ENCODE data around the gene MTFR1L. TPM values are rescaled to one million over a fixed set of nuclear protein-coding genes. Genes with fewer than 3 reads are reported as not detected.

MTFR1L gene
- total RNA-seq, 3 donors from 2014 or later = 71.6 to 79.2 (median 75.4) TPM

DNA sequence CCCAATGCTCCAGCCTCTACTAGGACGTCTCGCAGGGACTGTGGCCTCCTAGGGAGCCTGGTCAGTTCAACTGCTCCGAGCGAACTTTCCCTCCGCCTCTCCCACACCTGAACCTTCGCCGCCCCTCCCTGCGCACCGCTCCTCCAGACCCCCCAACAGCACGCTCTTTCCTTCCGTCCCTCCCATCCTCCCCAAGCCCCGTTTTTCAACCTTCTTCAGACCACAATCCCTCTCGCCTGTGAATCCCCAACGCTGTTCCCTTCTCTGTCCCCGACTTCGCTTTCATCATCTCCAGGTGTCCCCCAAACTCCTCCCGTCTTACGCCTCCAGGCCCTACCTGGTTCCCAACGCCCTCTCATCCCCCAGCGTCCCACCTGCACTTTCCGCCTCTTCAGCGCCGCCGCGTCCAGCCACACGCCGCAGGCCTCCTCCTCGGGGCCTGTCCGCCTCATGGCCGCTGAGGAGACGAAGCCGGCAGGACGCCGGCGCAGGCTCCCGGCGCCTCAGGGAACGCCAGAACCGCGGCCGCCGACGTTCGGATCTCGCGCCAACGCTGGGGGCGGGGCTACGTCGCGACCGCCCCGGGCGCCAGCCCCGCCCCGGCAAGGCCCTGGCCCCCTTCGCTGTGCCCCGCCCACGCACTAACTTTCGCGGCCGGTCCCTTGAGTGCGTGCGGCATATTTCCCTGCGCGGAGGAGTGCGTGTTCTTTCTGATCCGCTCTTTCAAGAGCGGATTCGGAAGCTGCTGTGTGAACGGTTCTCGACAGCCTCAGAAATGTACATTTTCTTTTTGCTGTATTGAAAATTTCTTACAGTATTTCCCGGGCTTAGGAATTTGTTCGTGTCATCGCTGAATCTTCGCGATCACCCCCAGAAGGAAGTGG is 39.4 kb downstream of the MTFR1L start, which contains the start of gene AUNIP:
Gene AUNIP, minus strand, starts transcription at position 552 of the 884 bp plus-strand sequence. Its CDS starts 100 bp downstream, at position 452.
- Histone ChIP-seq H3K27me3 (no peaks in the 10 kb centered on the region), H3K4me1 (peaks cover 0 to 4% of the 10 kb centered on the region in 2 donors), H3K9me3 (no peaks in the 10 kb centered on the region), H3K27ac (peak within 1 kb of the TSS; percentile 22 to 68), H3K4me3 (peak within 1 kb of the TSS; percentile 44 to 69 (median 59)), H3K36me3 (no peaks in the 10 kb centered on the region)
- TF ChIP-seq POLR2AphosphoS5 (IDR thresholded peaks at IDR 0.05) = peak; percentile 63 to 85 (median 76)
- TF ChIP-seq CTCF (IDR thresholded peaks at IDR 0.05) = no peak
- intact Hi-C loops (cut with DNase I; ENCODE audit: low total_unique reads) = no loop called here
- DNase-seq (ENCODE audit: low spot score in 2 of 2) = peak; percentile 75 to 76

GRCh38 chr1:25861316-25862286 is 41.8 kb downstream of the MTFR1L start:
- Histone ChIP-seq H3K9me3 (no peaks in the 10 kb centered on the region), H3K36me3 (no peaks in the 10 kb centered on the region), H3K4me1 (peaks cover 0 to 4% of the 10 kb centered on the region in 2 donors), H3K4me3 (no peak overlapping the region), H3K27me3 (no peaks in the 10 kb centered on the region), H3K27ac (peak overlapping the region in 1 of 2 donors; percentile 29)
- intact Hi-C loops (cut with DNase I; ENCODE audit: low total_unique reads) = no loop called here
- DNase-seq (ENCODE audit: low spot score in 2 of 2) = no peak
- TF ChIP-seq POLR2A (IDR thresholded peaks at IDR 0.05) (no peak), CTCF (IDR thresholded peaks at IDR 0.05) (no peak), POLR2AphosphoS5 (IDR thresholded peaks at IDR 0.05) (no peak)

DNA sequence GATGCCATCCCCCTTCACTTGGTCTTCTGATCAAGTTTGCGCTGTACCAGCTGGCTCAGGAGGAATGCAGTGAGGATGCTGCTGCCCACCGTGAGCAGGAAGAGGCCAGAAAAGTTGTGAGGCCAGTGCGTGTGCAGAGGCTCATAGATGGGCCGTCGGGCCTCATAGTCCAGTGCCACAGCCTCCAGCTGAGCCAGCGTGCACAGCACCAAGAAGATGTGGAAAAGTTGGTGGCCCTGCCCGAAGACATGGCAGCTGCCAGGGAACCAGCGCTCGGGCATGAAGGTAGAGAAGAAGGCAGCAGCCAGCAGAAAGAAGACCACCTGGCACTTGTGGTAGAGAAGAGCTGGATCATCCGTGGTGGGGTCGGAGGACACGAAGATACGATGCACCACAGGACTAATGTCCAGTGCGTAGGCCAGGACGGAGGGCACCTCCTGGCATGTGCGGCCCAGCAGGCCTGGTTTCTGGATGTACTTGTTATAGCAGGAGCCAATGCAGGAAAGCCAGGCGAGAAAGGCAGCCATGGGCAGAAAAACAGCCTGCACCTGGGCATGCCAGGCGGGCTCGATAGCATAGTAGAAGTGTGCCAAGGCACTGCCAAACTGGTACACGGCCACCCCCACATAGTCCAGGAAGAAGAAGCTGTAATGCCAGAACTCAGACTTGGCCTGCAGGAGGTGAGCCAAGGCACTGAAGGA is 43.2 kb downstream of the MTFR1L start:
- Histone ChIP-seq H3K9me3 (no peaks in the 10 kb centered on the region), H3K27me3 (no peaks in the 10 kb centered on the region), H3K27ac (peak overlapping the region; percentile 15 to 20), H3K36me3 (no peaks in the 10 kb centered on the region), H3K4me3 (no peak overlapping the region), H3K4me1 (peaks cover 0 to 4% of the 10 kb centered on the region in 2 donors)
- DNase-seq (ENCODE audit: low spot score in 2 of 2) = peak; percentile 44 to 48
- TF ChIP-seq POLR2AphosphoS5 (IDR thresholded peaks at IDR 0.05) (no peak), POLR2A (IDR thresholded peaks at IDR 0.05) (no peak), CTCF (IDR thresholded peaks at IDR 0.05) (no peak)
- intact Hi-C loops (cut with DNase I; ENCODE audit: low total_unique reads) = no loop called here

- peaks cover 0 to 4% of the 10 kb centered on the region in 2 donors for H3K4me1 ChIP-seq
- TF ChIP-seq CTCF (IDR thresholded peaks at IDR 0.05) = peak in 1 of 3 donors; percentile 42
- no peak for TF ChIP-seq POLR2AphosphoS5 (IDR thresholded peaks at IDR 0.05)
- TF ChIP-seq POLR2A (IDR thresholded peaks at IDR 0.05) = no peak
These were observed 43.9 kb downstream of the MTFR1L start for GRCh38 chr1:25863486-25864262.

More at GRCh38 chr1:25863486-25864262, 43.9 kb downstream of the MTFR1L start:
- Histone ChIP-seq H3K27me3 (no peaks in the 10 kb centered on the region), H3K4me3 (no peak overlapping the region), H3K9me3 (no peaks in the 10 kb centered on the region), H3K36me3 (no peaks in the 10 kb centered on the region), H3K27ac (peak overlapping the region; percentile 15 to 20)
- intact Hi-C loops (cut with DNase I; ENCODE audit: low total_unique reads) = no loop called here
- DNase-seq (ENCODE audit: low spot score in 2 of 2) = no peak

All from breast epithelium (tissue), 4 donors.